H1 (cell line): Measurements from ENCODE around the gene EPHB1. TPM values are rescaled to one million over a fixed set of nuclear protein-coding genes. Genes with fewer than 3 reads are reported as not detected.

ENCODE experiments used
- CTCF ChIA-PET: fragments of 300-600 bp; sonication (Branson Sonifier 250); formaldehyde crosslinking; loops from one replicate; lab custom pipeline; 2021; ENCODE audit not compliant: partially characterized antibody; lab: Charles Lee
- POLR2A ChIA-PET: fragments of 300-600 bp; sonication (Branson Sonifier 250); formaldehyde crosslinking; loops from one replicate; lab custom pipeline; 2021; ENCODE audit warnings: inconsistent platforms; ENCODE audit not compliant: partially characterized antibody; lab: Charles Lee
- DNase-seq, 2 experiments: peaks; one replicate each; pipeline versions ENCODE4 v3.0.0 to v3.0.0-alpha.2; 2010 to 2022; ENCODE audit warnings: low spot score in 2 of 2, low read depth in 1 of 2, mixed read lengths in 1 of 2
- FAIRE-seq: peaks from 2 replicates; lab custom pipeline; 2011; peaks lifted over from hg19 to GRCh38; lab: Jason Lieb, UNC
- H2AFZ ChIP-seq: 2 replicates; pipeline ENCODE4 v1.8.1; 2012; ENCODE audit warnings: low read length, inconsistent platforms
- H2AK5ac ChIP-seq: 2 replicates; pipeline ENCODE4 v1.6.1; 2013; ENCODE audit warnings: low read depth, low read length
- H2BK120ac ChIP-seq: replicated peaks from 2 replicates; pipeline ENCODE3; 2013; ENCODE audit warnings: low read depth, low read length, inconsistent platforms
- H2BK12ac ChIP-seq: 2 replicates; pipeline ENCODE4 v1.6.1; 2013; ENCODE audit warnings: low read depth, low read length
- H2BK15ac ChIP-seq: 2 replicates; pipeline ENCODE4 v1.6.1; 2013; ENCODE audit warnings: low read length
- H2BK20ac ChIP-seq: 2 replicates; pipeline ENCODE4 v1.6.1; 2013; ENCODE audit warnings: low read length
- H2BK5ac ChIP-seq: 2 replicates; pipeline ENCODE4 v1.6.1; 2013; ENCODE audit warnings: low read depth, low read length
- H3K14ac ChIP-seq: 2 replicates; pipeline ENCODE4 v1.6.1; 2013; ENCODE audit warnings: inconsistent platforms; ENCODE audit not compliant: insufficient read length
- H3K18ac ChIP-seq: 2 replicates; pipeline ENCODE4 v1.6.1; 2013; ENCODE audit warnings: low read length; ENCODE audit errors: extremely low read depth
- H3K23ac ChIP-seq: 2 replicates; pipeline ENCODE4 v1.6.1; 2013; ENCODE audit warnings: inconsistent platforms; ENCODE audit not compliant: insufficient read length
- H3K23me2 ChIP-seq: 2 replicates; pipeline ENCODE4 v1.6.1; 2013; ENCODE audit warnings: low read depth, low read length
- H3K27ac ChIP-seq: 2 replicates; pipeline ENCODE4 v1.6.1; 2011; ENCODE audit warnings: low read depth, low read length, inconsistent platforms
- H3K27me3 ChIP-seq, 4 experiments: replicated peaks in 1 of 4; 1 replicate in 1 of 4; 2 replicates in 3 of 4; pipeline versions ENCODE4 v1.6.1 to v1.8.1; 2011 to 2013; ENCODE audit warnings: low read length in 3 of 4, mild to moderate bottlenecking in 3 of 4, inconsistent platforms in 2 of 4, mixed read lengths in 2 of 4, moderate library complexity in 1 of 4; ENCODE audit not compliant: control insufficient read depth in 3 of 4, insufficient read depth in 3 of 4; ENCODE audit errors: extremely low read depth in 1 of 4
- H3K36me3 ChIP-seq, 4 experiments: 2 replicates each; pipeline versions ENCODE4 v1.6.1 to v1.8.1; 2011 to 2013; ENCODE audit warnings: mild to moderate bottlenecking in 4 of 4, low read length in 3 of 4, moderate library complexity in 2 of 4, control low read depth in 1 of 4, inconsistent platforms in 1 of 4; ENCODE audit not compliant: insufficient read depth in 4 of 4, control insufficient read depth in 2 of 4
- H3K4ac ChIP-seq: replicated peaks from 2 replicates; pipeline ENCODE3; 2013; ENCODE audit warnings: low read length, low read depth, mixed read lengths, inconsistent platforms; ENCODE audit not compliant: insufficient read length
- H3K4me1 ChIP-seq, 4 experiments: replicated peaks in 1 of 4; 1 replicate in 1 of 4; 2 replicates in 3 of 4; pipeline versions ENCODE4 v1.6.1 to v1.8.1; 2011 to 2013; ENCODE audit warnings: low read length in 3 of 4, inconsistent platforms in 2 of 4, mixed read lengths in 1 of 4; ENCODE audit not compliant: insufficient read depth in 4 of 4, control insufficient read depth in 3 of 4
- H3K4me2 ChIP-seq, 2 experiments: 2 replicates each; pipeline versions ENCODE4 v1.6.1 to v1.8.1; 2011 to 2013; ENCODE audit warnings: low read depth in 2 of 2, low read length in 2 of 2, control low read depth in 1 of 2, inconsistent platforms in 1 of 2, mild to moderate bottlenecking in 1 of 2; ENCODE audit not compliant: insufficient read depth in 1 of 2
- H3K4me3 ChIP-seq, 4 experiments: fragments of 200-600, 300-600 bp in 1 of 4; sonication (generic), shearing (Covaris generic), sonication (Bioruptor Twin) in 1 of 4; 2 replicates each; pipeline versions ENCODE4 v1.5.1 to v1.8.1; 2011 to 2016; ENCODE audit warnings: low read length in 4 of 4, low read depth in 3 of 4, control low read depth in 2 of 4, inconsistent platforms in 2 of 4, mild to moderate bottlenecking in 2 of 4, mixed read lengths in 1 of 4, moderate library complexity in 1 of 4; ENCODE audit not compliant: insufficient read depth in 2 of 4; ENCODE audit errors: extremely low read depth in 1 of 4
- H3K56ac ChIP-seq: replicated peaks from 2 replicates; pipeline ENCODE3; 2013; ENCODE audit warnings: low read depth, mild to moderate bottlenecking, mixed read lengths, low read length, inconsistent platforms; ENCODE audit not compliant: insufficient read length
- H3K79me1 ChIP-seq: 2 replicates; pipeline ENCODE4 v1.6.1; 2013; ENCODE audit warnings: low read depth, low read length, control low read depth
- H3K79me2 ChIP-seq, 2 experiments: 2 replicates each; pipeline versions ENCODE4 v1.6.1 to v1.8.1; 2012 to 2013; ENCODE audit warnings: low read length in 2 of 2, mild to moderate bottlenecking in 2 of 2, inconsistent platforms in 1 of 2; ENCODE audit not compliant: insufficient read depth in 2 of 2, control insufficient read depth in 1 of 2
- H3K9ac ChIP-seq, 4 experiments: replicated peaks in 1 of 4; 1 replicate in 1 of 4; 2 replicates in 3 of 4; pipeline versions ENCODE4 v1.6.1 to v1.8.1; 2011 to 2013; ENCODE audit warnings: low read depth in 3 of 4, low read length in 3 of 4, control low read depth in 2 of 4, mild to moderate bottlenecking in 2 of 4, moderate library complexity in 2 of 4, inconsistent platforms in 1 of 4; ENCODE audit errors: extremely low read depth in 1 of 4
- H3K9me3 ChIP-seq, 2 experiments: 2 replicates each; pipeline versions ENCODE4 v1.6.1 to v1.8.1; 2012 to 2013; ENCODE audit warnings: mild to moderate bottlenecking in 2 of 2, moderate library complexity in 2 of 2, control low read depth in 1 of 2, inconsistent platforms in 1 of 2, low read depth in 1 of 2, low read length in 1 of 2, mixed read lengths in 1 of 2; ENCODE audit not compliant: insufficient read depth in 2 of 2
- H4K20me1 ChIP-seq, 2 experiments: replicated peaks in 1 of 2; 2 replicates each; pipeline versions ENCODE3 to v1.8.1; 2011 to 2013; ENCODE audit warnings: inconsistent platforms in 2 of 2, low read length in 2 of 2, mild to moderate bottlenecking in 1 of 2; ENCODE audit not compliant: insufficient read depth in 2 of 2, control insufficient read depth in 1 of 2
- H4K5ac ChIP-seq: 2 replicates; pipeline ENCODE4 v1.6.1; 2013; ENCODE audit warnings: low read length, low read depth, mixed read lengths, inconsistent platforms; ENCODE audit not compliant: insufficient read length
- H4K8ac ChIP-seq: 2 replicates; pipeline ENCODE4 v1.8.0; 2013; ENCODE audit warnings: mild to moderate bottlenecking, moderate library complexity, low read length, inconsistent platforms; ENCODE audit not compliant: insufficient read depth; ENCODE audit errors: extremely low read depth
- H4K91ac ChIP-seq: replicated peaks from 2 replicates; pipeline ENCODE3; 2013; ENCODE audit warnings: low read length, mixed read lengths, inconsistent platforms; ENCODE audit not compliant: insufficient read length
- ATF3 ChIP-seq: IDR thresholded peaks from 2 replicates; pipeline ENCODE4 v1.6.1; 2011; ENCODE audit warnings: low read depth, mild to moderate bottlenecking, low read length; ENCODE audit not compliant: insufficient read depth
- BRCA1 ChIP-seq: IDR thresholded peaks from 2 replicates; pipeline ENCODE4 v1.6.1; 2012; ENCODE audit warnings: low read depth, low read length, improper control_type of control experiment
- EZH2 ChIP-seq: fragments of 200-600 bp; sonication (generic); IDR thresholded peaks from 2 replicates; pipeline ENCODE4 v1.7.1; 2012; ENCODE audit warnings: low read depth, mild to moderate bottlenecking, moderate library complexity, low read length, inconsistent platforms; ENCODE audit not compliant: severe bottlenecking
- JUND ChIP-seq: IDR thresholded peaks from 2 replicates; pipeline ENCODE4 v1.6.1; 2011; ENCODE audit warnings: mild to moderate bottlenecking, improper control_type of control experiment, low read length
- KDM1A ChIP-seq: fragments of 200-600, 300-600 bp; sonication (generic); IDR thresholded peaks from 2 replicates; pipeline ENCODE4 v1.7.1; 2016; ENCODE audit warnings: mild to moderate bottlenecking, low read length, borderline replicate concordance
- KDM4A ChIP-seq: IDR thresholded peaks from one replicate; pipeline ENCODE4 v1.7.1; 2012; ENCODE audit warnings: low read depth, mild to moderate bottlenecking, moderate library complexity, low read length, inconsistent platforms; ENCODE audit not compliant: severe bottlenecking
- MAFK ChIP-seq: IDR thresholded peaks from 2 replicates; pipeline ENCODE4 v1.6.1; 2012; ENCODE audit warnings: low read depth, mild to moderate bottlenecking, improper control_type of control experiment, low read length
- MAX ChIP-seq: IDR thresholded peaks from 2 replicates; pipeline ENCODE4 v1.6.1; 2012; ENCODE audit warnings: inconsistent platforms
- POLR2A ChIP-seq, 2 experiments: IDR thresholded peaks; 1 replicate in 1 of 2; 2 replicates in 1 of 2; pipeline ENCODE4 v1.6.1; 2011; ENCODE audit warnings: low read depth in 2 of 2, low read length in 2 of 2, mild to moderate bottlenecking in 2 of 2; ENCODE audit errors: control extremely low read depth in 1 of 2
- SIRT6 ChIP-seq: IDR thresholded peaks from one replicate; pipeline ENCODE4 v1.7.1; 2012; ENCODE audit warnings: low read length, inconsistent platforms
- USF2 ChIP-seq: IDR thresholded peaks from 2 replicates; pipeline ENCODE4 v1.6.1; 2011; ENCODE audit warnings: low read length, improper control_type of control experiment
- YY1 ChIP-seq: IDR thresholded peaks from 2 replicates; pipeline ENCODE4 v1.6.1; 2011; ENCODE audit warnings: low read depth, mild to moderate bottlenecking, low read length
- WGBS, 2 experiments: shearing (Covaris generic) in 1 of 2; methylation state at CpG; one replicate each; pipeline versions ENCODE4 v1.1.6 to v1.1.7; 2013 to 2015; ENCODE audit warnings: low lambda C conversion rate in 2 of 2, mixed read lengths in 2 of 2, inconsistent platforms in 1 of 2, low coverage in 1 of 2, missing lambda C conversion rate in 1 of 2; ENCODE audit not compliant: insufficient replicate concordance in 2 of 2, insufficient coverage in 1 of 2, insufficient read length in 1 of 2; ENCODE audit errors: extremely low coverage in 1 of 2, missing lambda C conversion rate in 1 of 2; 5-methylcytosine and 5-hydroxymethylcytosine counted together
- polyA plus RNA-seq, 7 experiments: library from polyadenylated mRNA; depleted of rRNA in 3 of 7; stranded (reverse) in 5 of 7; unstranded in 2 of 7; fragments of >200 nt in 5 of 7; fragments of 200-250 nt in 2 of 7; gene quantifications; 1 replicate in 5 of 7; 2 replicates in 1 of 7; 4 replicates in 1 of 7; pipeline versions ENCODE4 v1.2.1 to v1.2.3, GENCODE V29; 2011 to 2013; ENCODE audit warnings: missing spikeins in 2 of 7, mixed read lengths in 2 of 7
- total RNA-seq: library from RNA; stranded (reverse); fragmentation: NEBNext Ultra II Directional; extraction: Animal tissue kit (Norgen Biotek cat#: 25700); gene quantifications from 2 replicates; pipeline ENCODE4 v1.2.1, GENCODE V29; 2021

The EPHB1 gene
- total and polyA plus RNA-seq, 2 of the 8 experiments (the other 6 are each of a cell fraction or from before 2014, with no cell fraction given) = 3.5 to 5.9 TPM

GRCh38 chr3:135141160-135141559 is 346.1 kb downstream of the EPHB1 start:
- FAIRE-seq = no peak
- H4K91ac ChIP-seq = no peak overlapping the region
- no peak overlapping the region for H4K5ac ChIP-seq
- no peak for DNase-seq
- POLR2A ChIA-PET = no interaction called here
- no peak overlapping the region for H3K9ac ChIP-seq
- H3K79me2 ChIP-seq = no peaks in the 10 kb centered on the region
- H2BK5ac ChIP-seq = no peak overlapping the region
- H4K8ac ChIP-seq = no peak overlapping the region
- TF ChIP-seq POLR2A (IDR thresholded peaks at IDR 0.05; ENCODE audit: control extremely low read depth in 1 of 2, low read depth in 2 of 2, low read length in 2 of 2) (no peak), KDM1A (no peak), SIRT6 (no peak), BRCA1 (no peak), JUND (no peak), USF2 (no peak), YY1 (no peak), MAFK (no peak), MAX (no peak), ATF3 (no peak), EZH2 (no peak), KDM4A (no peak)
- H3K14ac ChIP-seq = no peak overlapping the region
- no peaks in the 10 kb centered on the region for H3K36me3 ChIP-seq
- no peak overlapping the region for H3K4me3 ChIP-seq
- H3K79me1 ChIP-seq = no peaks in the 10 kb centered on the region
- peak overlapping the region; percentile 77; the same call in 1 of the 2 replicates for H2AK5ac ChIP-seq
- no peak overlapping the region for H2AFZ ChIP-seq
- H3K4ac ChIP-seq = no peak overlapping the region
- WGBS, 2 experiments = 88% methylated on average over 5 of the region's 5 CpGs; no CpG with 5 or more reads in 1 of the 2 experiments
- H3K27me3 ChIP-seq = no peaks in the 10 kb centered on the region
- no peak overlapping the region for H3K23ac ChIP-seq
- H3K23me2 ChIP-seq = no peaks in the 10 kb centered on the region
- H2BK12ac ChIP-seq = 0 out of 2 replicates have a peak overlapping the region, but pooled peaks have one; percentile 18
- H3K4me1 ChIP-seq = no peaks in the 10 kb centered on the region; a peak in 1 of 7 replicates
- no peak overlapping the region for H3K18ac ChIP-seq
- H3K27ac ChIP-seq = no peak overlapping the region
- CTCF ChIA-PET = interaction anchor here (1.0 kb wide), 1 partner anchor 301 kb away, joined by 3 read pairs; no protein-coding TSS in a partner anchor
- H3K56ac ChIP-seq = no peak overlapping the region
- no peaks in the 10 kb centered on the region for H3K9me3 ChIP-seq
- no peaks in the 10 kb centered on the region for H4K20me1 ChIP-seq
- H2BK120ac ChIP-seq = no peak overlapping the region
- H3K4me2 ChIP-seq = no peak overlapping the region
- no peak overlapping the region for H2BK15ac ChIP-seq
- H2BK20ac ChIP-seq = no peak overlapping the region
